Measurements from ENCODE around the gene IRF2. TPM values are rescaled to one million over a fixed set of nuclear protein-coding genes. Genes with fewer than 3 reads are reported as not detected.

The IRF2 gene
- polyA plus RNA-seq, 2 of the 4 experiments (the other 2 are of a cell fraction) = 11.0 to 23.5 TPM

Small RNAs within 50 kb of the gene (small RNA-seq; reads per million reads assigned to genes)
- gene RF00152 = 0 reads per million in 6 experiments

Other genes starting within 250 kb of the IRF2 start
- 18.9 and 25.4 TPM in 2 replicates for gene CASP3, start 174.9 kb upstream of the IRF2 start, polyA plus RNA-seq (2011; rRNA removed)
- 17.4 to 18.3 TPM (median 17.8 TPM) in 3 replicates for gene CASP3, start 174.9 kb upstream of the IRF2 start, polyA plus RNA-seq (2017; fragmentation: RNase III; extraction: RNeasy Plus Mini Kit Qiagen cat#74134 plus additional on column Dnase treatment)
- 18.1 and 23.9 TPM in 2 replicates for gene PRIMPOL, start 175.2 kb upstream of the IRF2 start, polyA plus RNA-seq (2011; rRNA removed)
- 9.7 to 11.2 TPM (median 10.0 TPM) in 3 replicates for gene PRIMPOL, start 175.2 kb upstream of the IRF2 start, polyA plus RNA-seq (2017; fragmentation: RNase III; extraction: RNeasy Plus Mini Kit Qiagen cat#74134 plus additional on column Dnase treatment)